Stromal cell of bone marrow (primary cell): ENCODE results near the gene OS9.

Experiments used
- DNase-seq: peaks from one replicate; pipeline ENCODE4 v3.0.0-alpha.2; 2012; ENCODE audit warnings: low read depth

OS9 gene

GRCh38 chr12:57754411-57755193 is 60.7 kb downstream of the OS9 start, which contains the start of gene MARCHF9:
MARCHF9 (plus strand) TSS chr12:57755103; CDS start chr12:57755529, 426 bp downstream.
- no peak for DNase-seq

GRCh38 chr12:57755194-57755453 is 61.2 kb downstream of the OS9 start:
- DNase-seq, result no peak

GRCh38 chr12:57755454-57756372 is 61.8 kb downstream of the OS9 start:
- no peak for DNase-seq

DNA sequence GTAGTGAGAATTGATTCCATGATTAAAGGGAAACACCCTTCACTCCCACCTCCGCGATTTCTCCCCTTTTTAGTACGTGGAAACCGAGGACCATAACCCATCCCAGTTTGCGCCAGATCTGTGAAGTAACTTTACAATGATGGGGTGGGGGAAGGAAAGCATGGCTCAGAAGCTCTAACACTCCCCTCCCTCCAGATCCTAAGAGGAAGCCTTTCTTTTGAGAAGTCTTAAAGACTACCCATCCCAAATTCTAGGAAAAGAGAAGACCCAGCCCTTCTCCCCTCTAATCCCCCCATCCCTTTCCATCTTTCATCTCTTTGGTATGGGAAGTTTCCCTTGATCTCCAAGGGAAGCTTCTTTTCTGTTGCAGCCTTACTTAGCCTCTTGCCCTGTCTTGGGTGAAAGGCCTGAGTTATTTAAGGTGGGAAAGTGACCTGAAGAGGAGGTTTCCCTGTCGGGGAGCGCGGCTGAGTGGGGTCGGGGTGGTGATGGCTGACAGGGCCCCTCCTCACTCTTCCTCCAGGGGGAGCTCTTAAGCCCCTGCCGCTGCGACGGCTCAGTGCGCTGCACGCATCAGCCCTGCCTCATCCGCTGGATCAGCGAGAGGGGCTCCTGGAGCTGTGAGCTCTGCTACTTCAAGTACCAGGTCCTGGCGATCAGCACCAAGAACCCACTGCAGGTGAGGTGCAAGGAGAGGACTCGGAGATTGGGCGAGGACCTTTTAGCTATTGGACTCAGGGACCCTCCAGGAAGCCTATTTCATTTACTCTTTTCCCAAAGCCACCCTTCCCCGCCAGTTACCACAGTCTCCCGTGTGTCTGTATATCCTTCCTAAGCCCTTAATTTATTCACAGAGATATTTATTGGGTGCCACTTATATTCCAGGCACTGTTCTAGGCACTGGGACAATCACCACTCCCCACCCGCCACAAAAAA is 62.7 kb downstream of the OS9 start:
- DNase-seq, result no peak

- no peak for DNase-seq
Measured at GRCh38 chr12:57757771-57758170, 63.8 kb downstream of the OS9 start.

GRCh38 chr12:57758552-57759359 is 64.8 kb downstream of the OS9 start:
- no peak for DNase-seq

DNA sequence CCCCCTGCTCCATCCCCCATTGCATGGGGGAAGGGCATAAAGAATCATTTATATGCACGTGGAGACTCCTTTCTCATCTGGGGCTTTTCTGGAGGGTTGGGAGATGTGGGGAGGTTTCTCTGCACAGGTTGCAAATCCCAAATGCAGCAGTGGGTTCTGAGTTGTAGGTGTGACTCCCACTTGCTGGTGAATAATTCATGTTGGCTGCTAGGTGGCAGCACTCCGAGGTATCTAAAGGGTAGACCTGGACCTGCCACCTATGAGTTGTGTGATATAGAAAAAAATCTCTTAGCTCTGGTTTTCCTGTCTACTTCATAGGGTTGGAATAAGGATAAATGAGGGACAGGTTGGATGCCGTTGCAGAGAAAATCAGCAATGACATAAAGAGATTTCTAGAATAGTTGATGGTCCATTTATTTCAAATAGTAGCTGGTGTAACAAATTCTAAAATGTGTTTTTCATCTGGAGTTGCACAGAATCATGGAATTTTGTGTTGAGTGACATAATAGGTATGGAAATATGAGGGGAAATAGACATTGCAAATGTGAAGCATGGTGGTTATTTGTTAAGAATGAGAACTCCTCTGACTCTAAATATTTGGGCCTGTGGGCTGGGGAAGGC is 65.5 kb downstream of the OS9 start:
- no peak for DNase-seq

- no peak for DNase-seq
Measured at GRCh38 chr12:57760347-57760982, 66.5 kb downstream of the OS9 start.

DNA sequence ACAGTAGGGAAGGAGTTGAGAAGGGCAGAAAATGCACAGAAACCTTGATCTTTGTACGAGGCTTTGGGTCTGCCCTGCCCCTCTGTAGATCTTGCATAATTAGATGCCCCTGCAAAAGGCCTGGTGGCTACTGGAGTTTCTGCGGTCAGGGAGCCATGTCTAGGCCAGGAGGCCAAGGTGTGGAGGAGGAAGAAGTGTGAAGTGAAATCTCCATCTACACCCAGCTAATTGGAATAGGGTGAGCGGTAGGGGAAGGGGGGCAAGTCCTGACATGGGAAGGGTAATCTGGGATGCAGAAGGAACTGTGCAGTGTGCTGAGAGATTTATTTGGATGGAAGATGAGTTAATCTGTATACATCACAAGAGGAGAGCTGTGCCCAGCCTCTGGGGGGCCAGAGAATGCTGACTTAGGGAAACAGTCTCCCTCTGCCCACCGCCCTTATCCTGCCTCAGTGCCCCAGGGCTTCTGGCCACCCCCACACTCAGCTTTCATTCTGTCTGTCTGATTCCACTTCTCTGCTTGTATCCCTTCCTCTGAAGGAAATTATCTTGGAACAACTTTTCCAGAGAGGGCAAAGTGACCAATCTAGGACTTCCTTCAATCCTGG is 67.6 kb downstream of the OS9 start:
- no peak for DNase-seq

GRCh38 chr12:57762463-57762862 is 68.5 kb downstream of the OS9 start:
- no peak for DNase-seq

DNA sequence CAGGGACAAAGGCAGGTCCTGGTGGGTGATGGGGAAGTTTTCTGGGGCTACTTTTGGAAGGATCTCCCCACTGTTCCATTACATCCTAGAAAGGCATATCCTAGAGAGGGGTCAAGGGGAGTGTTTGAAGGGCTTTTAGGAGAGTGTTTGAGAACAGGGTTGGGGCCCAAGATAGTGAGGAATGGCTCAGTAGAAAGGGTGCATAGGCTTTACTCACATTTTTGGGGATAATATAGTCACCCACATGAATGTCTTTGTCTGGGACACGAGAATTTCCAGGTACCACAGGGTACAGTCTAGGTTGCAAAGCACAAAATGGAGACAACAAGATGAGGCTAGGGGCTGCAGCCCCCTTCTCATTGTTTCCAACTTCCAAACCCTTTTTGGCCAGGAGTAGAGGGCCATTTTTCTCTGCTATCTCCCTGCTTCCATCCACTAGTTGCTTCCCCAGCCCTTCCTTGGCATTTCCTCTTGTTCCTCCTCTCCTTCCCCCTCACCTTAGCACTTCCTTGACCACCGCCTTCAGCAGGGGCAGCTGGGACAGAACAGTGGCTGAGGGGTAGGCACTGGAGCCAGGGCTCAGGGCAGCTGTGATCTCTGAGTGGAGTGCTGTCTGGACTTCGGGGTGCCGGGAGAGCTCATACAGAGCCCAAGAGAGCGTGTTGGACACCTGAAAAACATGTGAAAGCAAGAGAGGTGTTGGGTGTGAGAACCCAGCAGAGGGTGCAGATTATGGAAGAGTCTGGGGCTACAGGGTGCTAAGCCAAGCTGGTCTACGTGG is 70.1 kb downstream of the OS9 start:
- DNase-seq, result no peak

GRCh38 chr12:57764662-57765002 is 70.7 kb downstream of the OS9 start:
- DNase-seq, result no peak

DNA sequence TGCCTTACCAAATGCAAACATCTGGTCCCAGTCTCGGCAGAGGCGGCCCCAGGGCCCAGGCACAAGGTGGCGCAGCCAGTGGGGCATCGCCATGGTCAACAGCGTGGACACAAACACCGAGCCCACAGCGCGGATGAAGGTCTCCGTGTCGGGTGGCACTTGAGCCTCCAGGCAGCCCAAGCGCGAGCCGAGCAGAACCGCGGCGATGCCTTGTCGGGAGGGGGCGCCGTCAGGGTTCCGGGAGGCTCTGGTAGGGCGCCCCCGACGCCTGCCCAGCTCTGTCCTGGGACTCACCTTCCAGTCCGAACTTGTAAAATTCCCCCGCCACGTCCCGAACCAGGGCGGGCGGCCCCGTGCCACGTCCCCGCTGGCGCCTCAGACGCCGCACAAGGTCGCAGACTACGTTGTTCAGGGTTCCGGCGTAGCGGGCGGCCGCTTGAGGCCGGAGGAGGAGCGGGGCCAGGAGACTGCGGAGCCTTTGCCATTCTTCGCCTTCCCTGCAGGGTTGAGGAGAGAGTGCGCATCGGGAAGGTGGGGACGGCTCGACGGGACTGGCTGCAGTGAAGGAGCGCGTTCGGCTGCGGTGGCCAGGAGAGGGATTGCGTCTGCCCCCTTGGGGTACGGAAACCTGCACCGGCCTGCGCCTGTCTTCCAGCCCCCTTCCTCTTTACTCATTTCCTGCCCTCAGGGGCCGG is 71.2 kb downstream of the OS9 start:
- no peak for DNase-seq

GRCh38 chr12:57765698-57766463 is 71.9 kb downstream of the OS9 start:
- DNase-seq, result no peak

GRCh38 chr12:57766464-57767304 is 72.8 kb downstream of the OS9 start, which contains the start of gene CYP27B1:
CYP27B1 (minus strand) TSS chr12:57767078; CDS start chr12:57767041, 37 bp downstream.
- DNase-seq, result no peak

DNA sequence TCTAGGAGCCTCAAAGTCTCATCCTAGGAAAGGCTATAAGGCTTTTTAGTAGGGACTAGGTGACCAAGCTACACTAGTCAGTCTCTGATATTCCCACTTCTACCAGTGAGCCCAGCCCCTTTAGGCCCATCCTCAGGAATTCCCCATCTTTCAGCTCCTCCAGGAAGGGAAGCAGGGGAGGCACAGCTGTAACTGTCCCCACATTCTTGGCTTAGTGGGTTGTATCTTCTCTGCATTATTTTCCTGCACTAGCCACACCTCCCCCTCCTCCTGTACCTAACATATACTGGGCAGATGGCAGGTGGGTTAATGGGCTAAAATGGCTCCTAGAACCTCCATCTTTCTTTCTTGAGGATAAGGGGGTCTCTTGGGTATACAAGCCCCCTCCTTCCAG is 73.4 kb downstream of the OS9 start:
- DNase-seq, result no peak

DNA sequence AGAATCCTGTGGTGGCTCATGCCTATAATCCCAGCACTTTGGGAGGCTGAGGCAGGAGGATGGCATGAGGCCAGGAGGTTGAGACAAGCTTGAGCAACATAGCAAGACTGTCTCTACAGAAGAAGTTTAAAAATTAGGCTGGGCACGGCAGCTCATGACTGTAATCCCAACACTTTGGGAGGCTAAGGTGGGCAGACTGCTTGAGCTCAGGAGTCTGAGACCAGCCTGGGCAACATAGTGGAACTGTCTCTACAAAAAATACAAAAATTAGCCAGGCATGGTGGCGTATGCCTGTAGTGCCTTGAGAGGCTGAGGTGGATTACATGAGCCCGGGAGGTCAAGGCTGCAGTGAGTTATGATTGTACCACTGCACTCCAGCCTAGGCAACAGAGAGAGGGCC is 73.9 kb downstream of the OS9 start:
- DNase-seq, result no peak
